GM12873 (cell line): Measurements from ENCODE around the gene CNTNAP2.

Experiments
- TF ChIP-seq, protein P1 (sequence below): IDR thresholded peaks from 2 replicates; pipeline ENCODE4 v1.5.1; 2012; ENCODE audit warnings: low read depth, mild to moderate bottlenecking, moderate library complexity, low read length, control low read depth; ENCODE audit not compliant: insufficient read depth; ENCODE audit errors: missing control alignments

Gene CNTNAP2

DNA sequence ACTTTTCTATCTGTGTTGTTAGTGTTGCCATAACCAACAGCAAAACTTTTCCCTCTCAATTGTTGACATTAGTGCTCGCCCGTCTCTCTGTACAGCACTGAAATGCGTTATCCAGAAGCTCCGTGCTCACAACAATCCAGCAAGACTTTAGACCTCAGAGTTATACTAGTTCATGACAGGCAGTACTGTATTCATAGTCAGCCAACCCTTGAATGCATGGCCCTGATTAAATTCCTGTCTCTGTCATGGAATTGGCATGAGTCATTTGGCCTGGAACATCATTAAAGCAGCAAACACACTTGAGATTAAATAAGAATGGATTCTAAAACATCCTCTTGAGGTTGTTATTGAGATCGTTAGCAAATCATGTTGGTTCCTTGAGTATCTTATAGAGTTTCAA is 2068.4 kb downstream of the CNTNAP2 start:
- TF ChIP-seq, protein P1, sequence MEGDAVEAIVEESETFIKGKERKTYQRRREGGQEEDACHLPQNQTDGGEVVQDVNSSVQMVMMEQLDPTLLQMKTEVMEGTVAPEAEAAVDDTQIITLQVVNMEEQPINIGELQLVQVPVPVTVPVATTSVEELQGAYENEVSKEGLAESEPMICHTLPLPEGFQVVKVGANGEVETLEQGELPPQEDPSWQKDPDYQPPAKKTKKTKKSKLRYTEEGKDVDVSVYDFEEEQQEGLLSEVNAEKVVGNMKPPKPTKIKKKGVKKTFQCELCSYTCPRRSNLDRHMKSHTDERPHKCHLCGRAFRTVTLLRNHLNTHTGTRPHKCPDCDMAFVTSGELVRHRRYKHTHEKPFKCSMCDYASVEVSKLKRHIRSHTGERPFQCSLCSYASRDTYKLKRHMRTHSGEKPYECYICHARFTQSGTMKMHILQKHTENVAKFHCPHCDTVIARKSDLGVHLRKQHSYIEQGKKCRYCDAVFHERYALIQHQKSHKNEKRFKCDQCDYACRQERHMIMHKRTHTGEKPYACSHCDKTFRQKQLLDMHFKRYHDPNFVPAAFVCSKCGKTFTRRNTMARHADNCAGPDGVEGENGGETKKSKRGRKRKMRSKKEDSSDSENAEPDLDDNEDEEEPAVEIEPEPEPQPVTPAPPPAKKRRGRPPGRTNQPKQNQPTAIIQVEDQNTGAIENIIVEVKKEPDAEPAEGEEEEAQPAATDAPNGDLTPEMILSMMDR: no peak

DNA sequence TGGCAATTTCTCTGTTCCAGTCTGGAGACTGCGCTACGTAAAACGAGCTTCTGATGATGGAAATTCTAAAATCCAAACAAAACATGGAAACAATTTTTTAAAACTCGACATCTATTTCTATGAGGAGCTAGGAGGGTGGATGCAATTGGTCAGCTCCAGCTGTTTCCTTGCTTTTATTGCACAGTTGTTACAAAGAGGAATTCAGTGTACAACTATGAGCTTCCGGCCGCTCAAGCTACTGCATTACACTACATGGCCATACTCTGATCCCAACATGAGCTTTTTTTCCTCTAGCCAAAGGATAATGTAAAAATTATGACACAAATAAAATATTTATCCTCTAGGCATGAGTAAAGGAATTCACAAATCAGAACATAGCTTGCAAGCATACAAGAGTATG is 2070.9 kb downstream of the CNTNAP2 start:
- TF ChIP-seq, protein P1: no peak

DNA sequence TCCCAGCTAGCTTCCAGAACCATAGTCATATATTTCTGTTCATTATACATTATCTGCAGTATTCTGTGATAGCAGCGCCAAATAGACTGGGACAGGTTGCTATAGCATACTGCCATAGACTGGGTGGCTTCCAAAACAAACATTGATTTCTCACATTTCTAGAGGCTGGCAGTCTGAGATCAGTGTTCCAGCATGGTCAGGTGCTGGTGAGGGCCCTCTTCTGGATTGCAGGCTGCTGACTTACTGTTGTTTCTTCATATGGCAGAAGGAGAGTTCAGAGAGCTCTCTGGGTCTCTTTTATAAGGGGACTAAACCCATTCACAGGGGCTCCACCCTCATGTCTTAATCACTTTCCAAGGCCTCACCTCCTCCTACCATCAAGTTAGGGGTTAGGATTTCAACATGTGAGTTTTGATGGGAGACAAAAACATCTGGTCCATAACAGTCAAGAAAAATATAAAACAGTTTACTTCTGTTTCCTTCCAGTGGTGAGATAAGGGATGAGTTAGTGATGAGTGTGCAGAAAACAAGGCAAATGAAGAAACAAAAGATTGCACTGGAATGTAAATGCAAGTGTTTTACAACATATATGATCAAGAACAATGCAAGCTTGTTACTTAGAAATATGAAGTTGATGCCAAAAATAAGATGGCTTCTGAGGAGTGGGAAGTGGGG is 2074.9 kb downstream of the CNTNAP2 start:
- TF ChIP-seq, protein P1: no peak

DNA sequence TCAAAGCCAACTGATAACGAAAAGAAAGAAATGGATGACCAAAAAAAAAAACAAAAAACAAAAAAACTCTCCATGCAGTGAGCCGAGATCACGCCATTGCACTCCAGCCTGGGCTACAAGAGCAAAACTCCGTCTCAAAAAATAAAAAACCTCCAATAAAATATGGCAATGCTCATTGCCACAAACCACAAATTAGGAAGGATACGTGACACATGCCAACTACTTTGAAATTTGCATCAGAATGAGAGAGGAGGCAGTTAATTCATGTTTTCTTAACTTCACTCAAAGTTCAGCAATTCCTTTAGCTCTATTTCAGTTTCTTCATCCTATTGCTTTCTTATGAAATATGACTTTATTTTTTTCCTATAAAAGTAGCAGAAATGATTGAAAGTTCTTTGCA is 2075.9 kb downstream of the CNTNAP2 start:
- TF ChIP-seq, protein P1: no peak

DNA sequence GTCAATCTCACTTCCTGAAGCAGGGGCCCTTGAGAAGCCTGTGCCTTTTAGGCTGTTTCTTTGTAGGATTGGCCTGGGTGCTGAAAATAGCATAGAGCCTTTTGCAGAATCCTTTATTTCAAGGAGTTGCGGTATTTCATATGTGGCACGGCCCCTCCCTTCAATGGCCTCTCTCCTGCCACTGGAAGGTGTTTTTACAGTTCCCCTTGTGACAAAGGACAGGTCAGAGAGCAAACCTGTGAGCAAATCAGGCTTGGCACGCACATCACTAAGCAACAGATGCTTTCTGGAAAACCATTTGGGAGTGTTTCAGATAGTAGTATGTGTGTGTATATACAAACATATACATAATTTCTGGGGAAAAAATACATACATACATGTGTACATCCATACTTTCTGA is 2085.4 kb downstream of the CNTNAP2 start:
- TF ChIP-seq, protein P1: no peak

DNA sequence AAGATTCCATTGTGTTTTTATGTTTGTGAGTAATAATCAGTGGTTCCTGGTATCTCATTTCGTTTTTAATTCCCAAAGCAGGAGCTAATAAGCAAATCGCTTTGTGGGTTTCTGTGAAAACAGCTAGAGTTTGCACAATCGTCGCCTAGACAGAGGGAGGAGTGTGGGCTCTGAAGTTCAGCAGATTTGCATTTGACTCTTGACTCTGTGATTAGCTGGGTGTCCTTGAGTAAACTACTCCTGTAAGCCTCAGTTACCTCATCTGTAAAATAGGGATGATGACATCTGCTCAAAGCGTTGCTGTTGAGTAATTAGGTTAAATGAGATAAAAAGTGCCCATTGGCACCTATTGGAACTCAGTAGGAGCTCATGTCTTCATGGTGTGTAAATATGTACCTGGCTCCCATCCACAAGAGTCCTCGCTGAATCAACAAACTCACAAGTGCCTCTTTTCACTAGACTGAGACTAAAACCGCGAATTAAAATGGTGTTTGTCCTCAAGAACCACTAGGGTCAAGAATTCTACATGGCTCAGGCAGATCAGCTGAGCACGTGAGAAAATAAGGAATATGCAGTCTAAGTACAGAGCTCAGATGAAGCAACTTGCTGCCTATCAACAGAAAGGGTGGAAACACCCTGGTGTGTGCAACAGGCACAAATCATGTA is 2088.2 kb downstream of the CNTNAP2 start:
- TF ChIP-seq, protein P1: no peak

DNA sequence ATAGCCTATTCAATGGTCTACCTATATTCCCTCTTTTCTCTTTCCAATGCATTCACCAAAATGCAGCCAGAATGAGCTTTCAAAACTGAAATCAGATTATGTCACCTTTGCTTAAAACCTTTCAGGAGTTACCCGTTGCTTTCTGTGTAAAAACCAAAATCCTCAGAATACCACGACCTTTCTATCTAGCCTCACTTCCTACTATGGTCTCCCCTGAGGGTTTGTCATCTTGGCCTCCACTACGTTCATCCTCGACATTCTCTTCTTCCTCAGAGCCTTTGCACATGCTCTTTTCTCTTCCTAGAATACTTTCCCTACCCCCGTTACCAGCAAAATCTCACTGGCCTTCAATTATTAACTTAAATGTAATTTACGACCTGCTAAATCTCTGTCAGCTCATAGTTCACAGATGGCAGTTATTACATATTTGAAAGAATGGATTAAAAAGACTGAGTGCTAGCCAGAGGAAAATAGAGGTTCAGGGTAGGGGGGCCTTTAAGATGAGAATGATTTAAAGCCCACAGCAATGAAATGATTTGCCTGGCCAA is 2093.1 kb downstream of the CNTNAP2 start:
- TF ChIP-seq, protein P1: no peak
